Prostate gland (tissue), 2 donors: ENCODE measurements around the gene PAOX.
"Not testable (repeated sequence)": the region's sequence is repeated elsewhere in the genome, so short reads cannot be mapped to it uniquely, and the experiment has no call there.

Experiments
- POLR2A ChIP-seq: fragments of 450-650 bp; IDR thresholded peaks from one replicate; pipeline ENCODE4 v1.6.1; 2016; ENCODE audit warnings: antibody characterized with exemption, mild to moderate bottlenecking
- TF ChIP-seq, protein P1 (sequence below), 4 experiments: fragments of 200-600 bp in 2 of 4; fragments of 450-650 bp in 2 of 4; sonication (generic) in 2 of 4; IDR thresholded peaks; 1 replicate in 3 of 4; 2 replicates in 1 of 4; pipeline ENCODE4 v1.5.1; 2016 to 2019; ENCODE audit warnings: antibody characterized with exemption in 4 of 4, mild to moderate bottlenecking in 2 of 4, moderate library complexity in 2 of 4

DNA sequence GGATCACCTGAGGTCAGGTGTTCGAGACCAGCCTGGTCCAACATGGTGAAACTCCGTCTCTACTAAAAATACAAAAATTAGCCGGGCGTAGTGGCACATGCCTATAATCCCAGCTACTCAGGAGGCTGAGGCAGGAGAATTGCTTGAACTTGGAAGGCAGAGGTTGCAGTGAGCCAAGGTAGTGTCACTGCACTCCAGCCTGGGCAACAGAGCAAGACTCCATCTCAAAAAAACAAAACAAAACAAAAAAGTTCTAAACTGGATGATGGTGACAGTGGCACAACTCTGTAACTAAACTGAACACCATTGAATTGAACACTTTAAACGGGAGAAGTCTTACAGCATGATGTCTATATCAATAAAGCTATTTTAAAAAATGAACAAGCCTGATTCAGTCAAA is 2.9 kb upstream of the PAOX start:
- TF ChIP-seq, protein P1, sequence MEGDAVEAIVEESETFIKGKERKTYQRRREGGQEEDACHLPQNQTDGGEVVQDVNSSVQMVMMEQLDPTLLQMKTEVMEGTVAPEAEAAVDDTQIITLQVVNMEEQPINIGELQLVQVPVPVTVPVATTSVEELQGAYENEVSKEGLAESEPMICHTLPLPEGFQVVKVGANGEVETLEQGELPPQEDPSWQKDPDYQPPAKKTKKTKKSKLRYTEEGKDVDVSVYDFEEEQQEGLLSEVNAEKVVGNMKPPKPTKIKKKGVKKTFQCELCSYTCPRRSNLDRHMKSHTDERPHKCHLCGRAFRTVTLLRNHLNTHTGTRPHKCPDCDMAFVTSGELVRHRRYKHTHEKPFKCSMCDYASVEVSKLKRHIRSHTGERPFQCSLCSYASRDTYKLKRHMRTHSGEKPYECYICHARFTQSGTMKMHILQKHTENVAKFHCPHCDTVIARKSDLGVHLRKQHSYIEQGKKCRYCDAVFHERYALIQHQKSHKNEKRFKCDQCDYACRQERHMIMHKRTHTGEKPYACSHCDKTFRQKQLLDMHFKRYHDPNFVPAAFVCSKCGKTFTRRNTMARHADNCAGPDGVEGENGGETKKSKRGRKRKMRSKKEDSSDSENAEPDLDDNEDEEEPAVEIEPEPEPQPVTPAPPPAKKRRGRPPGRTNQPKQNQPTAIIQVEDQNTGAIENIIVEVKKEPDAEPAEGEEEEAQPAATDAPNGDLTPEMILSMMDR (IDR thresholded peaks at IDR 0.05) = not testable (repeated sequence)
- not testable (repeated sequence) for TF ChIP-seq POLR2A
